Measurements from ENCODE around the gene CFP. TPM values are rescaled to one million over a fixed set of nuclear protein-coding genes. Genes with fewer than 3 reads are reported as not detected.

The CFP gene
- total RNA-seq, 1 donor from 2014 or later: 1.1 TPM

GRCh38 chrX:47574076-47574546 is 55.6 kb downstream of the CFP start:
- peak overlapping the region; percentile 69 for H3K4me2 ChIP-seq (ENCODE audit: low read length)
- H3K27me3 ChIP-seq (ENCODE audit: insufficient read depth, low read length): no peaks in the 10 kb centered on the region
- DNase-seq (ENCODE audit: low read depth): no peak
- Mint-ChIP-seq H3K27ac (ENCODE audit: unreplicated experiment) (no peak overlapping the region), H3K27me3 (ENCODE audit: low read depth, unreplicated experiment) (no peaks in the 10 kb centered on the region), H3K4me3 (ENCODE audit: unreplicated experiment) (no peak overlapping the region), H3K9me3 (ENCODE audit: unreplicated experiment) (no peaks in the 10 kb centered on the region), H3K4me1 (ENCODE audit: low read depth, unreplicated experiment) (peaks cover 20% of the 10 kb centered on the region), H3K36me3 (ENCODE audit: low read depth, unreplicated experiment) (peaks cover 6% of the 10 kb centered on the region)
- no peaks in the 10 kb centered on the region for H4K20me1 ChIP-seq (ENCODE audit: insufficient read depth, low read length)
- peak overlapping the region; percentile 26 for H3K27ac ChIP-seq (ENCODE audit: low read depth, low read length)
- no peak for FAIRE-seq
- no peak overlapping the region for H3K4me3 ChIP-seq (ENCODE audit: insufficient read depth, low read depth, low read length)
- H2AFZ ChIP-seq (ENCODE audit: low read depth, low read length): no peak overlapping the region
- no peaks in the 10 kb centered on the region for H3K79me2 ChIP-seq (ENCODE audit: insufficient read depth, low read length)
- H3K9ac ChIP-seq (ENCODE audit: low read length): peak overlapping the region; percentile 50
- TF ChIP-seq EZH2 (IDR thresholded peaks at IDR 0.05; ENCODE audit: insufficient read depth, low read length): no peak
- TF ChIP-seq, protein P1, sequence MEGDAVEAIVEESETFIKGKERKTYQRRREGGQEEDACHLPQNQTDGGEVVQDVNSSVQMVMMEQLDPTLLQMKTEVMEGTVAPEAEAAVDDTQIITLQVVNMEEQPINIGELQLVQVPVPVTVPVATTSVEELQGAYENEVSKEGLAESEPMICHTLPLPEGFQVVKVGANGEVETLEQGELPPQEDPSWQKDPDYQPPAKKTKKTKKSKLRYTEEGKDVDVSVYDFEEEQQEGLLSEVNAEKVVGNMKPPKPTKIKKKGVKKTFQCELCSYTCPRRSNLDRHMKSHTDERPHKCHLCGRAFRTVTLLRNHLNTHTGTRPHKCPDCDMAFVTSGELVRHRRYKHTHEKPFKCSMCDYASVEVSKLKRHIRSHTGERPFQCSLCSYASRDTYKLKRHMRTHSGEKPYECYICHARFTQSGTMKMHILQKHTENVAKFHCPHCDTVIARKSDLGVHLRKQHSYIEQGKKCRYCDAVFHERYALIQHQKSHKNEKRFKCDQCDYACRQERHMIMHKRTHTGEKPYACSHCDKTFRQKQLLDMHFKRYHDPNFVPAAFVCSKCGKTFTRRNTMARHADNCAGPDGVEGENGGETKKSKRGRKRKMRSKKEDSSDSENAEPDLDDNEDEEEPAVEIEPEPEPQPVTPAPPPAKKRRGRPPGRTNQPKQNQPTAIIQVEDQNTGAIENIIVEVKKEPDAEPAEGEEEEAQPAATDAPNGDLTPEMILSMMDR (IDR thresholded peaks at IDR 0.05; ENCODE audit: insufficient read depth, low read depth, low read length): no peak
- peaks cover 14% of the 10 kb centered on the region for H3K4me1 ChIP-seq (ENCODE audit: insufficient read depth, low read length)
- H3K9me3 ChIP-seq (ENCODE audit: insufficient read depth, low read depth, low read length): no peaks in the 10 kb centered on the region
- peaks cover 4% of the 10 kb centered on the region for H3K36me3 ChIP-seq (ENCODE audit: insufficient read depth, low read length)

- H3K27ac Mint-ChIP-seq (ENCODE audit: unreplicated experiment): peak overlapping the region; percentile 59
- Histone ChIP-seq H3K9me3 (ENCODE audit: insufficient read depth, low read depth, low read length) (no peaks in the 10 kb centered on the region), H3K4me3 (ENCODE audit: insufficient read depth, low read depth, low read length) (no peak overlapping the region), H3K4me1 (ENCODE audit: insufficient read depth, low read length) (peaks cover 9% of the 10 kb centered on the region), H4K20me1 (ENCODE audit: insufficient read depth, low read length) (no peaks in the 10 kb centered on the region), H3K27me3 (ENCODE audit: insufficient read depth, low read length) (no peaks in the 10 kb centered on the region), H3K79me2 (ENCODE audit: insufficient read depth, low read length) (no peaks in the 10 kb centered on the region), H3K27ac (ENCODE audit: low read depth, low read length) (peak overlapping the region; percentile 26), H3K9ac (ENCODE audit: low read length) (peak overlapping the region; percentile 50), H2AFZ (ENCODE audit: low read depth, low read length) (no peak overlapping the region), H3K4me2 (ENCODE audit: low read length) (peak overlapping the region; percentile 69), H3K36me3 (ENCODE audit: insufficient read depth, low read length) (peaks cover 4% of the 10 kb centered on the region)
- H3K4me3 Mint-ChIP-seq (ENCODE audit: unreplicated experiment): peak overlapping the region; percentile 65
- H3K36me3 Mint-ChIP-seq (ENCODE audit: low read depth, unreplicated experiment): peaks cover 6% of the 10 kb centered on the region
- no peaks in the 10 kb centered on the region for H3K27me3 Mint-ChIP-seq (ENCODE audit: low read depth, unreplicated experiment)
- DNase-seq (ENCODE audit: low read depth): peak; percentile 58
- H3K9me3 Mint-ChIP-seq (ENCODE audit: unreplicated experiment): no peaks in the 10 kb centered on the region
- no peak for FAIRE-seq
- H3K4me1 Mint-ChIP-seq (ENCODE audit: low read depth, unreplicated experiment): peaks cover 20% of the 10 kb centered on the region
- TF ChIP-seq, protein P1 (IDR thresholded peaks at IDR 0.05; ENCODE audit: insufficient read depth, low read depth, low read length): no peak
- no peak for TF ChIP-seq EZH2 (IDR thresholded peaks at IDR 0.05; ENCODE audit: insufficient read depth, low read length)
Measured at GRCh38 chrX:47573341-47574075, 56.2 kb downstream of the CFP start.

Small RNA genes lying within 50 kb of the gene (microRNA-seq; reads per million reads assigned to microRNA genes)
- gene MIR4769: not detected

Other genes starting within 250 kb of the CFP start
- gene ZNF41, start 146.7 kb downstream of the CFP start, total RNA-seq: 5.7 and 7.0 TPM in 2 replicates
- 44.0 and 48.7 TPM in 2 replicates for gene ARAF, start 68.7 kb downstream of the CFP start, total RNA-seq
- 479 and 678 TPM in 2 replicates for gene TIMP1, start 47.5 kb downstream of the CFP start, total RNA-seq
- 1.6 and 2.2 TPM in 2 replicates for gene SYN1, start 10.1 kb downstream of the CFP start, total RNA-seq
- 33.6 and 34.1 TPM in 2 replicates for gene ELK1, start 20.6 kb upstream of the CFP start, total RNA-seq
- 72.7 and 73.5 TPM in 2 replicates for gene UXT, start 29.2 kb upstream of the CFP start, total RNA-seq
- 6.2 and 8.6 TPM in 2 replicates for gene ZNF81, start 207.0 kb upstream of the CFP start, total RNA-seq